Spleen (tissue), 11 donors: Measurements from ENCODE around the gene SHC3. TPM values are rescaled to one million over a fixed set of nuclear protein-coding genes. Genes with fewer than 3 reads are reported as not detected.

ENCODE experiments used
- DNase-seq: peaks from one replicate; pipeline ENCODE4 v3.0.0-alpha.2; 2020
- H3K27ac ChIP-seq, 8 donors: fragments of 200-600 bp; sonication (generic) in 7 of 8; 1 replicate in 4 of 8; 2 replicates in 4 of 8; pipeline versions ENCODE4 v1.5.0 to v1.8.0; 2016 to 2021; ENCODE audit warnings: inconsistent platforms in 4 of 8, mild to moderate bottlenecking in 4 of 8, moderate library complexity in 1 of 8
- H3K27me3 ChIP-seq, 7 donors: fragments of 200-600 bp; sonication (generic) in 6 of 7; replicated peaks in 1 of 7; 1 replicate in 4 of 7; 2 replicates in 3 of 7; pipeline versions ENCODE4 v1.5.0 to v1.8.0; 2016 to 2021; ENCODE audit warnings: inconsistent platforms in 3 of 7, mild to moderate bottlenecking in 1 of 7
- H3K36me3 ChIP-seq, 6 donors: fragments of 200-600 bp; sonication (generic) in 5 of 6; 1 replicate in 4 of 6; 2 replicates in 2 of 6; pipeline versions ENCODE4 v1.5.0 to v1.8.0; 2016 to 2021; ENCODE audit warnings: inconsistent platforms in 2 of 6
- H3K4me1 ChIP-seq, 6 donors: fragments of 200-600 bp; sonication (generic) in 5 of 6; 1 replicate in 3 of 6; 2 replicates in 3 of 6; pipeline versions ENCODE4 v1.5.0 to v1.8.0; 2016 to 2021; ENCODE audit warnings: inconsistent platforms in 3 of 6
- H3K4me3 ChIP-seq, 8 donors: fragments of 200-600 bp; sonication (generic) in 7 of 8; 1 replicate in 4 of 8; 2 replicates in 4 of 8; pipeline versions ENCODE4 v1.5.0 to v1.8.0; 2016 to 2021; ENCODE audit warnings: inconsistent platforms in 4 of 8, mild to moderate bottlenecking in 4 of 8, moderate library complexity in 2 of 8
- H3K9me3 ChIP-seq, 8 donors: fragments of 200-600 bp; sonication (generic) in 7 of 8; 1 replicate in 4 of 8; 2 replicates in 4 of 8; pipeline versions ENCODE4 v1.5.0 to v1.8.0; 2016 to 2021; ENCODE audit warnings: inconsistent platforms in 4 of 8
- POLR2A ChIP-seq, 3 donors: fragments of 450-650 bp; IDR thresholded peaks; one replicate each; pipeline ENCODE4 v1.5.1; 2017; ENCODE audit warnings: antibody characterized with exemption in 3 of 3, mild to moderate bottlenecking in 1 of 3
- POLR2AphosphoS5 ChIP-seq, 3 donors: sonication (generic); formaldehyde crosslinking; IDR thresholded peaks; one replicate each; pipeline ENCODE4 v1.5.1; 2017; ENCODE audit warnings: antibody characterized with exemption in 3 of 3
- WGBS, 5 donors: extraction: QIAGEN DNeasy Blood & Tissue Kit in 3 of 5; methylation state at CpG; one replicate each; pipeline versions ENCODE4 v1.1.5 to v1.1.7; 2013 to 2018; 5-methylcytosine and 5-hydroxymethylcytosine counted together
- intact Hi-C: fragments of 100-400 bp; cut with DNase I; formaldehyde crosslinking; loops from one replicate; pipeline ENCODE4 v1.15.0; 2023; ENCODE audit warnings: low total_unique reads
- polyA plus RNA-seq, 3 donors: library from polyadenylated mRNA; stranded (reverse); fragments of 200-250 nt; gene quantifications; one replicate each; pipeline ENCODE4 v1.2.1, GENCODE V29; 2013
- total RNA-seq, 7 donors: library from RNA; depleted of rRNA in 3 of 7; stranded (reverse); fragments of >200 nt in 3 of 7; fragmentation: NEBNext Ultra II Directional in 4 of 7; extraction: Animal tissue kit (Norgen Biotek cat#: 25700) in 4 of 7; gene quantifications; one replicate each; pipeline versions ENCODE4 v1.1.0 to v1.2.1, GENCODE V29; 2016 to 2021
- TF ChIP-seq, protein P1 (sequence below), 11 experiments: fragments of 200-600 bp in 7 of 11; fragments of 450-650 bp in 4 of 11; sonication (generic) in 4 of 11; IDR thresholded peaks in 8 of 11; conservative IDR thresholded peaks in 3 of 11; 1 replicate in 7 of 11; 2 replicates in 4 of 11; pipeline versions ENCODE4 v1.4.0 to v1.8.0; 2016 to 2021; ENCODE audit warnings: antibody characterized with exemption in 11 of 11, inconsistent platforms in 4 of 11, mild to moderate bottlenecking in 1 of 11
- donor health status: healthy with polysubstance abuse.
- donor health status: DM: no; HTN: no; CAD: no; lungs with moderate emphysema.
- donor health status: DM: no; HTN: no; CAD: no.
- donor health status: Bipolar disorder and iron deficiency.
- donor health status: healthy.
- donor health status: DM: no; HTN: no; CAD: no.
- donor health status: DM: yes; HTN: yes; CAD: no.

Gene SHC3
- total and polyA plus RNA-seq, 10 donors, result 0.03 to 0.70 (median 0.07) TPM; not detected in 1

DNA sequence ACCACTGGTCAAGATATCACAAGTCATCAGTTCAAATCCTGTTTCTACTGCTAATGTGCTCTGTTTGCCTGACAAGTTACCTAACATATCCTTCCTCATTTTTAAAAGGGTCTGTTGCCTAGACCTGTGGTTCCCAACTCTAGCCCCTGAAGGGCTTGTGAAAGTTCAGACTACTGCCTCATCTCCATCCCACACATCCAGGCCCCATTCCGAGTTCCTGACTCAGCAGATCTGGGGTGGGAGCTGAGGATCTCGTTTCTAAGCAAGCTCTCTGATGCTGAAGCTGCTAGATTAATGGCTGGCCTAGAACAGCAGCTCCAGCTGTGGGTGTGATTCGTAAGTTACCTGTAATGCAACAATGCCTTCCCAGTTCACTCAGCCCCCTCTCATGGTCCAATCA lies 154.9 kb downstream of the SHC3 start:
- no peaks in the 10 kb centered on the region for H3K36me3 ChIP-seq

GRCh38 chr9:89022902-89023301 lies 155.7 kb downstream of the SHC3 start:
- no peaks in the 10 kb centered on the region for H3K36me3 ChIP-seq
- H3K4me3 ChIP-seq, result no peak overlapping the region
- peak overlapping the region in 2 of 8 donors; percentile 13 to 18 for H3K27ac ChIP-seq
- peaks cover 0 to 21% (median 7%) of the 10 kb centered on the region in 6 donors for H3K4me1 ChIP-seq
- H3K9me3 ChIP-seq, result no peaks in the 10 kb centered on the region
- peaks cover 0 to 4% (median 0%) of the 10 kb centered on the region in 7 donors for H3K27me3 ChIP-seq
- 62 to 82% (median 76%) methylated on average over 2 of the region's 2 CpGs for WGBS, 5 donors
- no peak for DNase-seq
- intact Hi-C loops, result no loop called here
- TF ChIP-seq POLR2AphosphoS5 (IDR thresholded peaks at IDR 0.05), result no peak
- no peak for TF ChIP-seq POLR2A (IDR thresholded peaks at IDR 0.05)
- TF ChIP-seq, protein P1, sequence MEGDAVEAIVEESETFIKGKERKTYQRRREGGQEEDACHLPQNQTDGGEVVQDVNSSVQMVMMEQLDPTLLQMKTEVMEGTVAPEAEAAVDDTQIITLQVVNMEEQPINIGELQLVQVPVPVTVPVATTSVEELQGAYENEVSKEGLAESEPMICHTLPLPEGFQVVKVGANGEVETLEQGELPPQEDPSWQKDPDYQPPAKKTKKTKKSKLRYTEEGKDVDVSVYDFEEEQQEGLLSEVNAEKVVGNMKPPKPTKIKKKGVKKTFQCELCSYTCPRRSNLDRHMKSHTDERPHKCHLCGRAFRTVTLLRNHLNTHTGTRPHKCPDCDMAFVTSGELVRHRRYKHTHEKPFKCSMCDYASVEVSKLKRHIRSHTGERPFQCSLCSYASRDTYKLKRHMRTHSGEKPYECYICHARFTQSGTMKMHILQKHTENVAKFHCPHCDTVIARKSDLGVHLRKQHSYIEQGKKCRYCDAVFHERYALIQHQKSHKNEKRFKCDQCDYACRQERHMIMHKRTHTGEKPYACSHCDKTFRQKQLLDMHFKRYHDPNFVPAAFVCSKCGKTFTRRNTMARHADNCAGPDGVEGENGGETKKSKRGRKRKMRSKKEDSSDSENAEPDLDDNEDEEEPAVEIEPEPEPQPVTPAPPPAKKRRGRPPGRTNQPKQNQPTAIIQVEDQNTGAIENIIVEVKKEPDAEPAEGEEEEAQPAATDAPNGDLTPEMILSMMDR (IDR thresholded peaks at IDR 0.05 in 8 of 11, conservative IDR thresholded peaks at IDR 0.05 in 3 of 11), result no peak

More for the DNA sequence above, 154.9 kb downstream of the SHC3 start:
- H3K27ac ChIP-seq, result no peak overlapping the region
- no peak overlapping the region for H3K4me3 ChIP-seq
- intact Hi-C loops, result no loop called here
- H3K27me3 ChIP-seq, result peaks cover 0 to 4% (median 0%) of the 10 kb centered on the region in 7 donors
- peaks cover 0 to 21% (median 7%) of the 10 kb centered on the region in 6 donors for H3K4me1 ChIP-seq
- TF ChIP-seq POLR2A (IDR thresholded peaks at IDR 0.05) (no peak), POLR2AphosphoS5 (IDR thresholded peaks at IDR 0.05) (no peak)
- TF ChIP-seq, protein P1 (IDR thresholded peaks at IDR 0.05 in 8 of 11, conservative IDR thresholded peaks at IDR 0.05 in 3 of 11), result no peak
- H3K9me3 ChIP-seq, result no peaks in the 10 kb centered on the region
- WGBS, 5 donors, result 47 to 79% (median 60%) methylated on average over 3 of the region's 3 CpGs
- no peak for DNase-seq

- Histone ChIP-seq H3K9me3 (no peaks in the 10 kb centered on the region), H3K4me1 (peaks cover 0 to 21% (median 7%) of the 10 kb centered on the region in 6 donors), H3K36me3 (no peaks in the 10 kb centered on the region), H3K27ac (peak overlapping the region in 1 of 8 donors; percentile 23), H3K27me3 (no peaks in the 10 kb centered on the region), H3K4me3 (no peak overlapping the region)
- TF ChIP-seq POLR2A (IDR thresholded peaks at IDR 0.05), result no peak
- TF ChIP-seq, protein P1 (IDR thresholded peaks at IDR 0.05 in 8 of 11, conservative IDR thresholded peaks at IDR 0.05 in 3 of 11), result no peak
- no peak for TF ChIP-seq POLR2AphosphoS5 (IDR thresholded peaks at IDR 0.05)
- intact Hi-C loops, result no loop called here
- WGBS, 5 donors, result 63 to 80% (median 65%) methylated on average over 15 of the region's 15 CpGs
- no peak for DNase-seq
Measured at GRCh38 chr9:89022001-89022759, 156.4 kb downstream of the SHC3 start.

DNA sequence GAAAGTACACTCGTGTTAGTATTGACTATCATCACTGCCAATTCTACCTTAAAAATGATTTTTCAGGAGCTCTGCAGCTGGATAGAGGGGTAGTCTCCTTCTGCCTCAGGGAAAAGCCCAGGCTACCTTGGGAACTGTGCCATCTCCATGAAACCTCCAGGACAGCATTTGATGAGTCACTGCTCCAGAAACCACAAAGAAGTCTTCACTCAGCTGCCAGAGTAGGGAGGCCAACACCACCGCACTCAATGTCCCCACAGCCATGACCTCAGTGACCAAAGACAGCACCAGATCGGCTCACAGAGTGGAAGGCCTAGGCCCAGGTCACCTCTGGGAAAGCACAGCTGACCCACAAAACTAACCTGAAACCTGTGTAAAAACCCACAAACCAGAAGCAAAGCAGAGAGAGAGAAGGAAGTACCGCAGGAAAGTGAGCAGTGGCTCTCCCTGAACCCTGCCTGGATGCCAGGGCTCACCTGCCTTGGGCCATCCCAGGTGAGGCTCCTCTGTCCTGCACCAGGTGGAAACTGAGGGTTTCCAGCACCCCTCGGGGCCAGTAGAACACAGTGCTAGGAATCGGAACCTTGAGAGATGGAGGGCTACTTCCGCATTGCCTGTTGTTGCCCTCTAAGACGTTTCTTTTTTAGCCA lies 157.3 kb downstream of the SHC3 start:
- TF ChIP-seq POLR2A (IDR thresholded peaks at IDR 0.05) (no peak), POLR2AphosphoS5 (IDR thresholded peaks at IDR 0.05) (no peak)
- TF ChIP-seq, protein P1 (IDR thresholded peaks at IDR 0.05 in 8 of 11, conservative IDR thresholded peaks at IDR 0.05 in 3 of 11), result no peak
- Histone ChIP-seq H3K27me3 (no peaks in the 10 kb centered on the region), H3K27ac (peak overlapping the region in 1 of 8 donors; percentile 23), H3K4me3 (no peak overlapping the region), H3K36me3 (no peaks in the 10 kb centered on the region), H3K9me3 (no peaks in the 10 kb centered on the region), H3K4me1 (peaks cover 0 to 21% (median 7%) of the 10 kb centered on the region in 6 donors)
- intact Hi-C loops, result no loop called here
- WGBS, 5 donors, result 76 to 89% (median 78%) methylated on average over 8 of the region's 8 CpGs
- DNase-seq, result no peak
